NCI-H1105 treated with DMSO at 0.1 percent for 48 hours (cell line): ENCODE results near the gene RNF220.

Experiments
- DNase-seq: peaks from one replicate; lab custom pipeline; 2025; lab: John Stamatoyannopoulos, UW

The RNF220 gene

GRCh38 chr1:44436401-44437106, 31.5 kb downstream of the RNF220 start:
- DNase-seq = no peak

DNA sequence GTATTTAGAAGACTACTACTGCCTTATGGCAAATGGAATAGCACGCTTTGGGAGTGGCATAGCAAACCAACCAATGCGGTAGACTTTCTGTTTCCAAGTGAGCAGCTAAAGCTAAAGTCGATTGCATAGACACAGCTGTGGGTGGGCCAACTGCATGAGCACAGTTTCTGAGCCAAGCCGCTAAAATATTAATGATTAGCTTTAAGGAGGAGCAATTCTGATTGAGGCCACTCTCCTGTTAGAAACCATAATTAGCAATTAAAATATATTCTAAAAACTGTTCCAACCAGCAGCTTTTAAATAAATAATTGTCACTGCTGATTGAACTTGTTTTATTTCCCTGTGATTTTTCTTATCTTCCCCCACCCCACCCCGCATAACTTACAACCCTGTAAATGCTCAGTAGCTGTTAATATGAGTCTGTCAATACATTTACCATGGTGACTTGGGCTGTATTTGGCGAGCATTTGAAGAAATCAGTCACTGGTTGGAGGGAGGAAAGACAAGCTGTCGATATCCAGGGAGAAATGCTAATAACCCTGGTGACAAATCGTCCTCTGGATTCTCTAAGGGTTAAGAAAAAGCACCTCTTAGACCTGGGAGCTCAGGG, 32.2 kb downstream of the RNF220 start:
- no peak for DNase-seq

DNA sequence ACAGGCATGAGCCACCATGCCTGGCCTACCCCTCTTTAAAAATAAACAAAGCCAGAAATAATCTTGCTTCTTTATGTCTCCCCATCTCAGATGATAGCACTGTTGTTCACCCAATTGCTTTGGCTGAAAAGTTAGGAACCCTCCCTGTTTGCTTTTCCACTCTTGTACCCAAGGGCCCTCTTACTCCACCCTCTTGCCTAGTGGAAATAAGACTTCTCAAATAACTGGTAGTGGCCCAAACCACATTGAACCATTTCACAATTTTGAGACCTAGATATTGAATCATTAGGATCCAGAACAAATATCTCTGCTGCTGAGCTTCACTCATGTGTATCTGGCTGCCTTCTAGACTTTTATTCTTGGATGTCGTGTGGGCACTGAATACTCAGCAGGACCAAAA, 37.7 kb downstream of the RNF220 start:
- no peak for DNase-seq

DNA sequence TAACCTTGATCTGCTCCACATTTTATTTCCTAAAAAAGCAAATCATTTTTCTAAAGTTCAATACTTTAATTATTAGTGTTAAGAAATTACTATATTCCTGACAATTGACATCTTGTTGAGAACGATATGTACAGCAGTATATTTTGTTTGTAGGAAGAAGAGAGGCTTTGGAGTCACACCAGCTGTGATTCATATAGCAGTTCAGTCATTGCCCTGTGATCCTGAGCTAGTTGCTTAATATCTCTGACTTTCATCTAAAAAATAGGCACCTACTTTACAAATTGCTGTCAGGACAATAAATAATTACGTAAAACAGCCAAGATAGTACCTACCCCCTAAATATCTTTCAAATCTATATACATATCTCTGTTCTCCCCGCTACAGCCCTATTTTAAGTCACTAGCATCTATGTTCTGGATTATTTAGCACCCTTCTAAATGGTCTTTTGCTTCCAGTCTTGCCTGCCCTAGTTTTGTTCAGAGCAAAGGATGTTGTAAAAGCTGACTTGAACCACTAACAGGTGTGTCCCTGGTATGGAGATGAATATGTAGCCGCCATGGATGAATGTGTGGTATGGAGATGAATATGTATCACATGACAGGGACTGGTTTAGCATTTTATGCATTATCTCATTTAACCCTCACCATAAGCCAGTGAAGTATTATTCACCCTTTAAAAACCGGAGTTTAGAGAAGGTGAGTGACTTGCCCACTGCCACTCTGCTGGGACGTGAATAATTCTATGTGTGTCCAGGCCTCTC, 42.2 kb downstream of the RNF220 start:
- DNase-seq = no peak

DNA sequence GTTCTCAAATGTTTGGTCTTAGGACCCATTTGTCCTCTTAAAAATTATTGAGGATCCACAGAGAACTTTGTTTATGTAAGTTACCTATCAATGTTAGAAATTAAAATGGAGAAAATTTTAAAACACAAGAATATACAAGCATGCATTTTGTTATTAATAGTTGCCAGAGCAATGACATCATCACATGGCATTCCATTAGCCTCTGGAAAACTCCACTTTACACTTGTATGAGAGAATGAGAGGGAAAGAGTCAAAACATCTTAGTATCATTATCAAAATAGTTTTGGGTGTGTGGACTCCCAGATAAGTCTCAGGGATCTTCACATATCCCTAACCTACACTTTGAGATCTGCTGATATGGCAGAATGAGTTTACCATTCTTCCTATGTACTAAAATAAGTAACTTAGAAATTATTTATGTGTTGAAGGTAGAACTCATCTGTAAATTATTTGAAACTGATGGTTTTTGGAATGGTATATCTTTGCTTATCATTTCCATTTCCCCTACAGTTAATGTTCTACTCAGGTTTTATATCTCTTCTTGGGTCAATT, 48.8 kb downstream of the RNF220 start:
- no peak for DNase-seq

GRCh38 chr1:44454704-44455103, 49.6 kb downstream of the RNF220 start:
- no peak for DNase-seq

- DNase-seq = no peak
These were observed 55.2 kb downstream of the RNF220 start for GRCh38 chr1:44460107-44460882.

DNA sequence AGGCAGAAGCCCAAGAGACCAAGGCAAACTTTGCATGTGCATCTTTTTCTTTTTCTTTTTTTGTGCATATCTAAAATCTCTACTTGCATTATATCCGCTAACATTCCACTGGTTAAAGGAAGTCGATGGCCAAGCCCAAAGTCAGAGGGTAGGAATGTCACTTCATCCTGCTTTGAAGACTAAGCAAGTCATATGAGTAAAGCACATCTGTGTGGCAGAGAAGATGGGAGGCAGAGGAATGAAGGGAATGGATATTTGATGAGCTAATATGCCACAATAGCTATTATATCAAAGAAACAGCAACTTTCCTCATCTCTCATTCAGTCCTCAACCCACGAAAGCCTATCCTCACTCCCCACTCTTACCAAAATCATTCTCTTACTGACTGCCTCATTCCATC, 59.3 kb downstream of the RNF220 start:
- no peak for DNase-seq

DNA sequence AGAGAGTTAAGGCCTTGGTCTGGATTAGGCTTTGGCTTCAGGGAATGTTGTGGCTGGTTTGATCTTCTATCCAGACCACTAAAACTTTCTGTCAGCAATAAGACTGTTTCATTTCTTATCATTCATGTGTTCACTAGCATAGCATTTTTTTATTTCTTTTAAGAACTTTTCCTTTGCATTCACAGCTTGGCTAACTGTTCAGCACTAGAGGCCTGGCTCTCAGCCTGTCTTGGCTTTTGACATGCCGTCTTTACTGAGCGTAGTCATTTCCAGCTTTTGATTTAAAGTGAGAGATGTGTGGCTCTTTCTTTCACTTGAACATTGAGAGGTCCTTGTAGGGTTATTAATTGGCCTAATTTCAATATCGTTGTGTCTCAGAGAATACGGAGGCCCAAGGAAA, 62.5 kb downstream of the RNF220 start:
- DNase-seq = no peak

GRCh38 chr1:44471911-44472453, 66.9 kb downstream of the RNF220 start:
- no peak for DNase-seq

DNA sequence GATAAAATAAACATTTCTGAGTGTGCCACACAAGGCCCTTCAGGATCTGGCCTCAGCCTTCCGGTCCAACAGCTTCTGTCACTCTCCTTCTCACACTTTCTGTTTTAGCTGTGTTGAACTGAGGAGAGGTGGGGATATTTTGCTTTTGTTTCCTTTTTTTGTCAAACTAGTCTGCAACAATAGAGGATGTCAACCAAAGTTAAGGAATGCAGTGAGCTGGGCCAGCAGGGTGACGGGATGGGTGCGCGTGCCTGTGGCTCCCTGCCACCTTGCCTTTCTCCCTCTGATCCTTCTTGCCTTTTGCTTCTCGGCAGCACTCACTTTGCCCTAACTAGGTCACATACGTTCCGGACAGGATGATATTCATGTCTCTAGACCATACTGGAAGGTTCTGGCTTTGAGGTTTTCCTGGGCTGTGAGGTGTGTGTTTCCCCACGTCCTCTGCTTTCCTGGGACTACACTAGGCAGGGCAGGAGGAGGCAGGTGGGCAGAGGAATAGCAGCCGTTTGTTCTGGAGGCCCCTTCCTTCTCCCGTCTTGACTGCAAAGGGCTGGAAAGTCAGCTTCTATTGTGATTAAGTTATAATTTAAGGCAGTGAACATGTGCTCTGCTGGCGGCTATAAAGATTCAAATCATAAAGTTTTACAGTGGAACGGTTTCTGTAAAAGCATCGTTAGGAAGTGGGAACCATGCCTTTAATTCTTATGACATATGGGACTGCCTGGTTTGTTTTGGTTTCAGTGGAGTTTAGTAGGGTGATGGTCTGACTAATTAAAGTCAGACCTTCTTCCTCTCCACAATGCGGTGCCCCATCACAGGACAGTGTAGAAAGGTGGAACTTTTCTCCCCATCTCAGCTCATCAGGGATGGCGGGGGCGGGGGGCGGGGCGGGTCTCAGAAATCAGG, 67.8 kb downstream of the RNF220 start:
- DNase-seq = no peak

GRCh38 chr1:44476891-44477290, 71.8 kb downstream of the RNF220 start:
- no peak for DNase-seq

- no peak for DNase-seq
These were observed 76.6 kb downstream of the RNF220 start for GRCh38 chr1:44481701-44482100.

- DNase-seq = no peak
These were observed 78.2 kb downstream of the RNF220 start for GRCh38 chr1:44483089-44483874.

- DNase-seq = no peak
These were observed 79.2 kb downstream of the RNF220 start for GRCh38 chr1:44484155-44484688.

DNA sequence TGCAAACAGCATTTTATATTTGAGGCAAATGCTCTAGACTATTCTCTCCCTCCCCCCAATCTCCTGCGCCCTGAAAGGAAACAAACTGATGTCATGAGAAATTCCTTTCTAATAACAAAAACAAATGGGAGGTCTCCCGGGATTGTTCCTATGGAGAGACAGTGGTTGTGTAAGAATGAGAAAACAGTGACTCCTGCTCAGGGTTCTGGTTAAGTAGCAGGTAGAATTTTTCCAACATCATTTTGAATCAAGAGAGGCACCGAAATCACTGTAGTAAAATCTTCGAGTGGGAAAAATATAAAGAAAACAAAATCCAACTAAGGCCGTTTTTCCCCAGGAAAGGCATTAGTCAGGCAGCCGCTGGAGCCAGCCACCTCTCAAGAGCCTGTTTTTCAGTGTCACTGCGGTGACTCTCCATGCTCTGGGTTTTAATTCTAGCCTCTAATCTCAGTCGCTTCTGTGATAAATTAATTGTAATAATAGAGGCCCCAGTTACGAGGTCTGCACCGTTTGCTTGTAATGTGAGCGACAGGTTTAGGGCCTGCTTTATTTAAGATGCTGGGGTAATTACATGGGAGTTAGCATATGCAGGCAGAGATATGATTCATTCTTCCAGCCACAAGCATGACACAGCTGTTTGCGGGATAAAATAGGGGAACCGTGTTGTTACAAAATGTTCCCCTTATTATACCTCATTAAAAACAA, 80.3 kb downstream of the RNF220 start:
- no peak for DNase-seq

DNA sequence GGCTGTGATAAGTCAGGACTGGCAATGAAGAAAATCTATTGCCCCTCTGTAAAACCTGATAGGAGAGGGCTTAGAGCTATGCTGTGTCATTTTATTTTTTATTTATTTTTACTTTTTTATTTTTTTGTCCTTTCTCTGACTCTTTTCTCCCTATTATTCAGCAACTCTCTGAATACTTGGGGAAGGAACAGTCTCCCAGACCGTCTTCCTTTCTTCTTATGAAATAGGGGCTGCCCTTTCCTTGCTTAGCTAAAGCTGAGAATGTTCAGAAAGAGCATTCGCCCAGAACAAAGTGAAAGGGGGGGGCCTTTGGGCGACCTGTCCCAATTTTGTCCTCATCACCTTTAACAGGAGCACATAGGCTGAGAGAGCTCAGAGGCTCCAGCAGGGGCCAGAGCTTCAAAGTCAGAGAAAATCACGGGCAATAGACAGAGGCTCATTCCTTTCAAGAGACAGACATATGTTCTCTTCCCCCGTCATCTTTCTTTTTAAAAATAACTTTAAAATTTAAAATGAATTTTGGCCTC, 80.9 kb downstream of the RNF220 start:
- DNase-seq = no peak

- no peak for DNase-seq
These were observed 84.4 kb downstream of the RNF220 start for GRCh38 chr1:44489481-44489880.
